BLaER1 (cell line): ENCODE measurements around the gene COX15.

Source experiments
- H3K27ac ChIP-seq: shearing (Covaris generic); formaldehyde crosslinking; 2 replicates; pipeline ENCODE4 v1.8.1; 2022
- H3K27me3 ChIP-seq: shearing (Covaris generic); formaldehyde crosslinking; 2 replicates; pipeline ENCODE4 v1.8.1; 2022
- H3K36me3 ChIP-seq: shearing (Covaris generic); formaldehyde crosslinking; 2 replicates; pipeline ENCODE4 v1.8.1; 2022
- H3K4me1 ChIP-seq: shearing (Covaris generic); formaldehyde crosslinking; 2 replicates; pipeline ENCODE4 v1.8.1; 2022
- H3K4me2 ChIP-seq: shearing (Covaris generic); formaldehyde crosslinking; 2 replicates; pipeline ENCODE4 v1.8.1; 2022
- H3K4me3 ChIP-seq: shearing (Covaris generic); formaldehyde crosslinking; 2 replicates; pipeline ENCODE4 v1.8.1; 2022
- H3K9ac ChIP-seq: shearing (Covaris generic); formaldehyde crosslinking; 2 replicates; pipeline ENCODE4 v1.8.1; 2022
- H3K9me3 ChIP-seq: shearing (Covaris generic); formaldehyde crosslinking; 2 replicates; pipeline ENCODE4 v1.8.1; 2022
- H4K20me1 ChIP-seq: shearing (Covaris generic); formaldehyde crosslinking; 2 replicates; pipeline ENCODE4 v1.8.1; 2022
- Cebpa-rat ChIP-seq: shearing (Covaris generic); IDR thresholded peaks from 2 replicates; pipeline ENCODE4 v1.8.1; 2022

COX15 gene

DNA sequence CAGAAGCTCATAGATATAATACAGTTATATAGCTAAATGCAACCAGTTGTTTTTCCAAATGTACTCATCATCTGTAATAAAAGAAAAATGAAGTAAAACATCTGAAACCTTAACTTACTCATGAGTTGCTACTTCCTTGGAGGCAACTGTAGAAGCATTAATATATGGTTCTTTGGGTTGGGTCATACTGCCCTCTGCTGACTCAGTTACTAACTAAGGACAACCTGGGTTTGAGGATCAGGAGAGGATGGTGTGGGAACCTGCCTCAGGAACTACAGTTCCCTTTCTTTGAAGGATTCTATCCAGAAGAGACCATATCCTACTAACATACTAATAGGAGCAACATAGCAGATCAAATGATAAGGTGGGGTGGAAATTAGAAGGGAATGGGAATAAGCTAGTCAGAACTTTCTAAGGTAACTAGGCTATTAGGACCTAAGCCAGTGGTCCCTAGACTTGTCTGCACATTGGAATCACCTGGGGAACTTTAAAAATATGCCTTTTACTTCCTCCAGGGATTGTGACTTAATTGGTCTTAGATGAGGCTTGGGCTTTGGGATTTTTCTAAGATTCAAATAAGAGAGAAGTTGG, 20.7 kb downstream of the COX15 start:
- Histone ChIP-seq H3K27ac (no peak overlapping the region), H3K4me2 (no peak overlapping the region), H4K20me1 (no peaks in the 10 kb centered on the region), H3K4me1 (no peaks in the 10 kb centered on the region), H3K9ac (no peak overlapping the region), H3K9me3 (no peaks in the 10 kb centered on the region), H3K27me3 (no peaks in the 10 kb centered on the region), H3K4me3 (no peak overlapping the region), H3K36me3 (peaks cover 49% of the 10 kb centered on the region)
- no peak for TF ChIP-seq Cebpa-rat

DNA sequence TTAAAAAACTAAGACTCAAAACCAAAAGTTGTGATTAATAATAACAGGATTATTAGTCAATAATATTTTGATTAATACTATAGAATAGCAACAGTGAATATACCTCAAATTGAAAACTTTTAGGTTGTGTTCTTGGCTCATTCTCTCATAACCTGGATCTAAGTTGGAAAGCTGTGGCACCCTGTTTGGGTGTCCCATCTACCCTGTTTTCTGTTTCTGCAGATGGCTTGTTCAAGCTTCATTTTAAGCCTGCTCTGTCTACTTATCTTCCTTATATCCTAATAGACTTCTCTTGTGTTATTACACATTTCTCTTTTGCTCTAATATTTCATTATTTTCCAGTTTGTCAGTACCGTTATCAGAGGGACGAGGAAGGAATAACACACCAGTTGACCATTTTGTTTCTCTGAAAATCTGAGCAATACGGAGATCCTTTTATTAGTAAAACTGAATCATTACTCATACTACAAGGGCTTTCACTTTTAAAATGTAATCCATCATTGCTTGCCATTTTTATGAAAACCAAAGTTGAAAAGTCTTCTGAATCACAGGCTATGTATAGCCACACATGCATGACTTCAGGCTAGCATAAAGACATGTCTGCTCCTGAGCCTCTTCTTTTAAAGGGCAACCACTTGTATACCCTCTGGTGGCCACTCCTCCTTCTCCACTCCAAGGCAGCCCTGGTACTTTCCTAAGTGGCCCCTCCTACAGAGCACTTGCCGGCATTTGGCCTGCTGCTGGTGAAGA, 22.3 kb downstream of the COX15 start:
- no peak overlapping the region for H3K27ac ChIP-seq
- no peaks in the 10 kb centered on the region for H3K9me3 ChIP-seq
- no peaks in the 10 kb centered on the region for H3K4me1 ChIP-seq
- H3K27me3 ChIP-seq, result no peaks in the 10 kb centered on the region
- no peak overlapping the region for H3K9ac ChIP-seq
- no peak overlapping the region for H3K4me2 ChIP-seq
- peaks cover 33% of the 10 kb centered on the region for H3K36me3 ChIP-seq
- no peak for TF ChIP-seq Cebpa-rat
- no peaks in the 10 kb centered on the region for H4K20me1 ChIP-seq
- no peak overlapping the region for H3K4me3 ChIP-seq

DNA sequence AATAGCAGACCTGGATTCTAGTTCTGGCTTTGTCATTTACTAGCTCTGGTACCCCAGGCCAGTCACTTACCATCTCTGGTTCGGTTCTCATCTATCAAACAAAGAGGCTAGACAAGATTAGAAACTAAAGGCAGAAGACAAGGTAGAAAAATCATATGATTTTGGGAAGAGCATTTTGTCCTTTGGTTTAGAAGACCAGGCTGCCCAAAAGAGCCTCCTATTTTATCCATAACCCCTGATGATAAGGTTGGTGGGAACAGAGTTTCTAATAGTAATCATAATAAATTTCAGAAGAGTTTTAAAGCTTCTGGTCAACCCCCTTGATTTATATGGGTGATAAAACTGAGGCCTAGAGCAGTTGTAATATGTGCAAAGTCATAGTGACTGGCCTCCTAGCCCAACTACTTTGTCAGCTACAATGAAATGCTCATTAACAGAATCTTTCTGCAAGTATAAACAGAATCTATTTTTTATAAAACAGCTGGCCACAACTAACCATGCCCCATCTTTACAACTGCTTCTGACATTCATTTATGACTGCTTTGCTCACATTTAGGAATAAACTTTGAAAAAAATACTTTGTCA, 23.4 kb downstream of the COX15 start:
- Histone ChIP-seq H3K4me2 (no peak overlapping the region), H3K27me3 (no peaks in the 10 kb centered on the region), H3K9me3 (no peaks in the 10 kb centered on the region), H4K20me1 (no peaks in the 10 kb centered on the region), H3K9ac (no peak overlapping the region), H3K36me3 (peaks cover 22% of the 10 kb centered on the region), H3K4me3 (no peak overlapping the region), H3K27ac (no peak overlapping the region), H3K4me1 (no peaks in the 10 kb centered on the region)
- no peak for TF ChIP-seq Cebpa-rat

DNA sequence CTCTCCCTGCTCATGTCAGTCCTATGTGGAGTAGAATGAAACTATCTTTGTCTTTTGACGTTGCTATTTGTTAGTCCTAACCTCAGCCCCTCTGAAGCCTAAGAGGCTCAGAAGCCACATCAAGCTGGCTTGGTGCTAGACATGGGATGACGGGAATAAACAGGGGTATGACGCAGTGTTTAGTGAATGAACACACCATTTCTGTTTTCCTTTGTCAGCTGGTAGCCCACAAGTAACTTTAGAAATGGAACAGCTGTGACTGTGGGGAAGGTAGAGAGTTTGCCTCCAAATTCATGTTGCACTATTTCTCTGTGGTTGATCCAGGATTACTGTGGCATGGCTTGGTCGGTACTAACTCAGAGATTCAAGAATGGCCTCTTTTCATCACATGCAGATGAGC, 31.3 kb downstream of the COX15 start:
- Histone ChIP-seq H3K4me3 (no peak overlapping the region), H3K36me3 (no peaks in the 10 kb centered on the region), H3K9me3 (no peaks in the 10 kb centered on the region), H3K27ac (no peak overlapping the region), H3K27me3 (no peaks in the 10 kb centered on the region), H4K20me1 (no peaks in the 10 kb centered on the region), H3K4me2 (no peak overlapping the region), H3K9ac (no peak overlapping the region), H3K4me1 (no peaks in the 10 kb centered on the region)
- no peak for TF ChIP-seq Cebpa-rat

DNA sequence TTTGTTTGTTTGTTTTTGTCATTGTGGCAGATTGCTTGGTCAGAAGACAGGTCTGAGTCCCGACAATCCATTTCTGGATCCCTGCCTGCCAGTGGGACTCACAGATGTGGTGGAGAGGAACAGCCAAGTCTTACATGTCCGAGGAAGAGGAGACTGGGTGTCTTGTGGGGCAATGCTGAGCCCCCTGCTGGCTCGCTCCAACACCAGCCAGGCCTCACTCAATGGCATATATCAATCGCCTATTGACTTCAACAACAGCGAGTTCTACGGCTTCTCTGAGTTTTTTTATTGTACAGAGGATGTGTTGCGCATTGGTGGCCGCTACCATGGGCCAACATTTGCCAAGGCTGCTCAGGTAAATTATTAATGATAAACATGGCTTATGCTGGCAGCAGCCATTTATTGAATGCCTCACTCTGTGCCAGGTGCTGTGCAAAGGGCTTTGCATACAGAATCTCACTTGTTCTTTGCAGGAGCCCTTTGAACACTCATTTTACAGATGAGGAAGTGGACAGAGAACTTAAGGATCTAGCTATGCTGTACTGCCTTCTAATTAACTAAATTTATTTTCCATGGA, 33.3 kb downstream of the COX15 start:
- H4K20me1 ChIP-seq, result no peaks in the 10 kb centered on the region
- H3K36me3 ChIP-seq, result no peaks in the 10 kb centered on the region
- H3K4me3 ChIP-seq, result no peak overlapping the region
- no peaks in the 10 kb centered on the region for H3K9me3 ChIP-seq
- no peak overlapping the region for H3K27ac ChIP-seq
- no peak overlapping the region for H3K4me2 ChIP-seq
- H3K4me1 ChIP-seq, result no peaks in the 10 kb centered on the region
- no peak overlapping the region for H3K9ac ChIP-seq
- TF ChIP-seq Cebpa-rat, result no peak
- H3K27me3 ChIP-seq, result no peaks in the 10 kb centered on the region

DNA sequence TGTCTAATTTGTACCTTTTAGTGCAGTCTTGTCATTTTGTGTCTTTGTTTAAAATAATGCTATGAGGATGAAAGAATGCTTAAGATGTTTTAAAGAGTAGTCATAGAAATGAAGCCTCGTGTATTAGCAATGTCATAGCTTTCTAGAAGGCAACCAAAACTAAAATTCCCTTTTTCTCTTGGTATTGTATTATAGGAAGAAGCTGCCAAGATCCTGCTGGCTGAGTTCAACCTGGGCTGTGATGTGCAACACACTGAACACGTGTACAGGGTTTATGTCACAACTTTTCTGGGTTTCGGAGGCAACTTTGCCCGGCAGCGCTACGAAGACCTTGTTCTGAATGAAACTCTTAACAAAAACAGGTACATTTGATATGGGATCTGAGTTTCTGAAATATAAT, 36.2 kb downstream of the COX15 start:
- Histone ChIP-seq H3K27me3 (no peaks in the 10 kb centered on the region), H4K20me1 (no peaks in the 10 kb centered on the region), H3K4me2 (no peak overlapping the region), H3K27ac (no peak overlapping the region), H3K4me1 (no peaks in the 10 kb centered on the region), H3K9me3 (no peaks in the 10 kb centered on the region), H3K4me3 (no peak overlapping the region), H3K9ac (no peak overlapping the region), H3K36me3 (no peaks in the 10 kb centered on the region)
- TF ChIP-seq Cebpa-rat, result no peak

DNA sequence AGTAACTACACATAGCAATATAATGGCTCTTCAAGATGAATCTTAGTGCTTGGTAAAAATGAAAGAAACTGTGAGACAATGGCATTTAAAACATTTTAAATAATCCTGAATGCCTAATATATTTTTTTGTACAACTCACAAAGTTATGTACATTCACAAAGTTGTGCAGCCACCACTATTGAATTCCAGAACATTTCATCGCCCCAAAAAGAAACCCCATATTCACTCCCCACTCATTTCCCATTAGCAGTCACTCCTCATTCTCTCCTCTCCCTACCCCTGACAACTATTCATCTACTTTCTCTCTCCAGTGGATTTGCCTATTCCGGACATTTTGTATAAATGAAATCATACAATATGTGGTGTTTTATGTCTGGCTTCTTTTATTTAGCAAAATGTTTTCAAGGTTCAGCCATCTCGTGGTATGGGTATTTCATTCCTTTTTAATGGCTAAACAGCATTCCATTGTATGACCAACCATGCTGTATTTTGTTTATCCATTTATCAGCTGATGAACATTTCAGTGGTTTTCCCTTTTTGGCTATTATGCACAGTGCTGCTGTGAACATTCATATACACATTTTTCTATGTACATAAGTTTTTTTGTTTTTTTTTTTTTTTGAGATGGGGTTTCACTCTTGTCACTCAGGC, 37.9 kb downstream of the COX15 start:
- no peak for TF ChIP-seq Cebpa-rat
- no peak overlapping the region for H3K27ac ChIP-seq
- H3K4me2 ChIP-seq, result no peak overlapping the region
- no peaks in the 10 kb centered on the region for H3K9me3 ChIP-seq
- no peaks in the 10 kb centered on the region for H3K36me3 ChIP-seq
- H3K9ac ChIP-seq, result no peak overlapping the region
- H3K4me1 ChIP-seq, result no peaks in the 10 kb centered on the region
- H4K20me1 ChIP-seq, result no peaks in the 10 kb centered on the region
- H3K4me3 ChIP-seq, result no peak overlapping the region
- H3K27me3 ChIP-seq, result no peaks in the 10 kb centered on the region

DNA sequence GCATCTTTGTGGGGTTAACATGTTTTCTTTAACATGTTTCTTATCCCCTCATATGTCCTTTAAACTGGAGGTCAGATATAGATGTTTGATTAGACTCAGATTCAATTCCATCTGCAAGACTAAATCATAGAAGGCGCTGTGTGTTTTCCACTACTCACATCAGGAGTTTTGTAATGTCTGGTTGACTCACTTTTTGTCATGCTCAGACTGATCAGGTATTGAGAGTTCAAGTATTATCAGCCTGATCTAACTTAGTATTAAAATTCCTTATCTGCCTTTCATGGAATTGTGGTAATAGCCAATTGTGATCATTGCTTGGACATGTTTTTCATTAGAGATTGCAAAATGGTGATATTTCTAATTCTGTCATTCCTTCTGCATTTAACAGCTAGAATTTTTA, 42.5 kb downstream of the COX15 start:
- Histone ChIP-seq H3K36me3 (no peaks in the 10 kb centered on the region), H4K20me1 (no peaks in the 10 kb centered on the region), H3K27me3 (no peaks in the 10 kb centered on the region), H3K4me2 (no peak overlapping the region), H3K4me1 (peaks cover 10% of the 10 kb centered on the region), H3K9ac (no peak overlapping the region), H3K9me3 (no peaks in the 10 kb centered on the region), H3K27ac (no peak overlapping the region), H3K4me3 (no peak overlapping the region)
- no peak for TF ChIP-seq Cebpa-rat

DNA sequence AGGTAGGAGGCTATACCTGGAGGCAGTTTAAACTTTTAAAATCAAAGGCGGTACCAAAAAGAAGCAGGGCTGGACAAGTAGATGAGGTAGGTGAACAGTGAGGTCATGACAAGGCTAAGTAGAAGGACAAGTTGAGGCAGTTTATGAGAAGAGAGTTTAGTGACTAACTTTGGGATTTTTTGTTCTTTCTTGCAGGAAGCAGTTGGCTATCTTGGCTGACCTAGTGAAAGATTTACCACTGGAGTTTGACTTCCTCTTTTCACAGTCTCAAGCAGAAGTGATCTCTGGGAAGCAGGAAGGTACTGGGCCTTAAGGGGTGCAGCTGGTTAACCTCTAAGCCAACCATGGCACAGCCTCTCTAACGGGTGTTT, 46.3 kb downstream of the COX15 start:
- Histone ChIP-seq H3K36me3 (no peaks in the 10 kb centered on the region), H3K27me3 (no peaks in the 10 kb centered on the region), H4K20me1 (no peaks in the 10 kb centered on the region), H3K27ac (no peak overlapping the region), H3K9me3 (no peaks in the 10 kb centered on the region), H3K4me1 (peaks cover 10% of the 10 kb centered on the region), H3K4me3 (no peak overlapping the region), H3K9ac (no peak overlapping the region), H3K4me2 (peak overlapping the region; percentile 43)
- TF ChIP-seq Cebpa-rat, result no peak

DNA sequence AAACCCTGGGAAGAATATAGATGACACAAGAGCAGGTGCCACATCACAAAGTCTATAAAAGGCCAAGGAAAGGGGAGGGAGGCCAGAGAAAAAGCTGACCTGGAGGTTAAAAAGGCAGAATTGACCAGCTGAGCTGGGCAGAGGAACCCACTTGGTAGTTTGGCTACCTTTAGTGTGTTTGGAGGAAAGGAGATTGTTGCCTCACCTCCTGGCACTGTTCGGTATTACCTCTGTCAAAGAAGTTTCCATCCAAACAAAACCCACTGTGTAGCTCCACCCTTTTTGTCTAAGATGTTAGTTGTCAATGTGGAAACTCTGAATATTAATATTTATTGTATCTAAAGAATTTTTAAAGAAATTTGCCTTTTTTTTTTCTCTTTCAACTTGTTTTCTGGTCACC, 49.2 kb downstream of the COX15 start:
- no peak for TF ChIP-seq Cebpa-rat
- Histone ChIP-seq H3K4me3 (no peak overlapping the region), H4K20me1 (no peaks in the 10 kb centered on the region), H3K36me3 (no peaks in the 10 kb centered on the region), H3K9ac (no peak overlapping the region), H3K27ac (no peak overlapping the region), H3K9me3 (no peaks in the 10 kb centered on the region), H3K4me1 (peaks cover 10% of the 10 kb centered on the region), H3K27me3 (no peaks in the 10 kb centered on the region), H3K4me2 (no peak overlapping the region)
